Panc1 (cell line): ENCODE data around the gene HAO1. TPM values are rescaled to one million over a fixed set of nuclear protein-coding genes. Genes with fewer than 3 reads are reported as not detected.

Experiments
- ATAC-seq: fragments of 200-7000 bp; cut with Tn5 transposase; 2 replicates; pipeline ENCODE4 v1.9.1; 2020; ENCODE audit warnings: mild to moderate bottlenecking, moderate library complexity
- BruUV-seq: library from RNA; stranded (reverse); fragments of 400-500 nt; replicated peaks from 2 replicates; lab custom pipeline; 2021; lab: Mats Ljungman, UMichigan
- CTCF ChIA-PET: fragments of 300-600 bp; sonication (Branson Sonifier 250); formaldehyde crosslinking; loops from one replicate; lab custom pipeline; 2022; ENCODE audit warnings: antibody characterized with exemption; lab: Charles Lee
- POLR2A ChIA-PET: fragments of 300-600 bp; sonication (Branson Sonifier 250); formaldehyde crosslinking; loops from one replicate; lab custom pipeline; 2022; ENCODE audit warnings: antibody characterized with exemption; lab: Charles Lee
- DNase-seq: peaks from one replicate; pipeline ENCODE4 v3.0.0-alpha.2; 2010; ENCODE audit warnings: low read depth, low spot score
- H3K27ac ChIP-seq: 2 replicates; pipeline ENCODE4 v1.5.1; 2011; ENCODE audit warnings: mild to moderate bottlenecking, low read length, inconsistent platforms
- H3K27me3 ChIP-seq: fragments of 200-500 bp; sonication (Bioruptor generic); 2 replicates; pipeline ENCODE4 v1.6.0; 2014; ENCODE audit warnings: low read length, inconsistent platforms; ENCODE audit not compliant: control insufficient read depth, insufficient read depth
- H3K36me3 ChIP-seq: fragments of 200-500 bp; sonication (Bioruptor generic); 2 replicates; pipeline ENCODE4 v1.5.1; 2014; ENCODE audit warnings: inconsistent platforms, mild to moderate bottlenecking, low read length, moderate library complexity; ENCODE audit not compliant: control insufficient read depth, insufficient read depth
- H3K4me1 ChIP-seq: 2 replicates; pipeline ENCODE4 v1.5.1; 2011; ENCODE audit warnings: inconsistent platforms, mild to moderate bottlenecking, low read length, moderate library complexity; ENCODE audit not compliant: control insufficient read depth, insufficient read depth
- H3K4me3 ChIP-seq, 2 experiments: 2 replicates each; pipeline ENCODE4 v1.5.1; 2011 to 2012; ENCODE audit warnings: low read depth in 2 of 2, low read length in 2 of 2, mild to moderate bottlenecking in 2 of 2, inconsistent platforms in 1 of 2, moderate library complexity in 1 of 2
- H3K9me3 ChIP-seq: fragments of 200-500 bp; sonication (Bioruptor generic); 2 replicates; pipeline ENCODE4 v1.5.1; 2014; ENCODE audit warnings: low read depth, mild to moderate bottlenecking, inconsistent platforms, low read length, moderate library complexity; ENCODE audit not compliant: control insufficient read depth, insufficient read depth
- CTCF ChIP-seq: fragments of 450-650 bp; IDR thresholded peaks from 2 replicates; pipeline ENCODE4 v1.5.1; 2017; ENCODE audit warnings: mild to moderate bottlenecking
- POLR2AphosphoS5 ChIP-seq: IDR thresholded peaks from 2 replicates; pipeline ENCODE4 v1.6.1; 2012; ENCODE audit warnings: mild to moderate bottlenecking, low read depth, low read length, moderate library complexity
- REST ChIP-seq, 2 experiments: IDR thresholded peaks; 2 replicates each; pipeline ENCODE4 v1.6.1; 2011 to 2012; ENCODE audit warnings: low read depth in 2 of 2, control low read depth in 1 of 2, low read length in 1 of 2, mild to moderate bottlenecking in 1 of 2, moderate library complexity in 1 of 2; ENCODE audit not compliant: insufficient read depth in 1 of 2
- SIN3A ChIP-seq: IDR thresholded peaks from 2 replicates; pipeline ENCODE4 v1.6.1; 2012; ENCODE audit warnings: low read depth, mild to moderate bottlenecking, low read length, moderate library complexity, borderline replicate concordance; ENCODE audit not compliant: insufficient read depth
- TCF7L2 ChIP-seq: IDR thresholded peaks from 2 replicates; pipeline ENCODE4 v1.6.1; 2011; ENCODE audit warnings: mild to moderate bottlenecking, low read depth, low read length, inconsistent platforms
- in situ Hi-C: cut with HindIII; loops from 2 replicates; pipeline ENCODE4 v1.10.0; 2016; ENCODE audit warnings: low sequenced_read_pairs, low pct_unique_long_range_greater_than_20kb
- intact Hi-C: fragments of 100-400 bp; cut with micrococcal nuclease; formaldehyde crosslinking; loops from one replicate; pipeline ENCODE4 v1.10.0; 2022; ENCODE audit not compliant: unreplicated experiment
- total RNA-seq: library from RNA; stranded (reverse); gene quantifications from one replicate; pipeline ENCODE4 v1.2.1, GENCODE V29; 2021; ENCODE audit not compliant: unreplicated experiment

HAO1 gene
- total RNA-seq, 1 experiment from 2014 or later: 0.13 TPM

- H3K9me3 ChIP-seq: no peaks in the 10 kb centered on the region
- H3K4me1 ChIP-seq: no peaks in the 10 kb centered on the region
- DNase-seq (no peak), ATAC-seq (no peak)
- no peak overlapping the region for H3K4me3 ChIP-seq
- TF ChIP-seq CTCF (no peak), TCF7L2 (no peak)
- intact Hi-C loops: no loop called here
- in situ Hi-C loops: no loop called here
- no peak overlapping the region for H3K27ac ChIP-seq
- ChIA-PET CTCF (no interaction called here), POLR2A (no interaction called here)
- BruUV-seq: no TSS peak
- no peaks in the 10 kb centered on the region for H3K36me3 ChIP-seq
- H3K27me3 ChIP-seq: no peaks in the 10 kb centered on the region
Observed at GRCh38 chr20:7891705-7892104, 48.6 kb downstream of the HAO1 start.

GRCh38 chr20:7889736-7890135 is 50.5 kb downstream of the HAO1 start:
- TF ChIP-seq CTCF (no peak), SIN3A (no peak), REST (IDR thresholded peaks at IDR 0.05; ENCODE audit: insufficient read depth in 1 of 2, low read depth in 2 of 2, low read length in 1 of 2) (no peak), TCF7L2 (no peak), POLR2AphosphoS5 (no peak)
- BruUV-seq: no TSS peak
- DNase-seq (no peak), ATAC-seq (no peak)
- Histone ChIP-seq H3K9me3 (no peaks in the 10 kb centered on the region), H3K27me3 (no peaks in the 10 kb centered on the region), H3K4me1 (no peaks in the 10 kb centered on the region), H3K36me3 (no peaks in the 10 kb centered on the region), H3K4me3 (no peak overlapping the region), H3K27ac (no peak overlapping the region)
- ChIA-PET POLR2A (no interaction called here), CTCF (no interaction called here)
- intact Hi-C loops (no loop called here), in situ Hi-C loops (no loop called here)
